OCI-LY7 (cell line): ENCODE results near the gene ST3GAL3. TPM values are rescaled to one million over a fixed set of nuclear protein-coding genes. Genes with fewer than 3 reads are reported as not detected.

Experiments
- BruUV-seq: library from RNA; stranded (reverse); fragments of 400-500 nt; replicated peaks from 2 replicates; lab custom pipeline; 2021; lab: Mats Ljungman, UMichigan
- CTCF ChIA-PET: fragments of 300-600 bp; sonication (Branson Sonifier 250); formaldehyde crosslinking; loops from one replicate; lab custom pipeline; 2022; ENCODE audit warnings: antibody characterized with exemption; ENCODE audit not compliant: unreplicated experiment; lab: Charles Lee
- POLR2A ChIA-PET: fragments of 300-600 bp; sonication (Branson Sonifier 250); formaldehyde crosslinking; loops from one replicate; lab custom pipeline; 2022; ENCODE audit warnings: antibody characterized with exemption; lab: Charles Lee
- DNase-seq: peaks from one replicate; pipeline ENCODE4 v3.0.0-alpha.2; 2015; ENCODE audit warnings: low spot score
- H2AFZ ChIP-seq: fragments of 200-600 bp; sonication (generic), shearing (Covaris generic); 2 replicates; pipeline ENCODE4 v1.6.1; 2014; ENCODE audit warnings: mild to moderate bottlenecking, antibody characterized with exemption, low read length, moderate library complexity
- H3K27ac ChIP-seq: fragments of 200-600 bp; sonication (generic); 2 replicates; pipeline ENCODE4 v1.5.1; 2014; ENCODE audit warnings: mixed run types, low read depth, mild to moderate bottlenecking, moderate library complexity, low read length, inconsistent platforms; ENCODE audit not compliant: poor library complexity, severe bottlenecking
- H3K36me3 ChIP-seq: fragments of 200-600 bp; sonication (generic); 2 replicates; pipeline ENCODE4 v1.6.1; 2014; ENCODE audit warnings: mild to moderate bottlenecking, antibody characterized with exemption, low read length, moderate library complexity, mixed read lengths; ENCODE audit not compliant: insufficient read depth
- H3K4me1 ChIP-seq: fragments of 200-600 bp; sonication (generic); 2 replicates; pipeline ENCODE4 v1.5.1; 2014; ENCODE audit warnings: mild to moderate bottlenecking, low read length; ENCODE audit not compliant: insufficient read depth, poor library complexity, severe bottlenecking
- H3K4me2 ChIP-seq: fragments of 200-600 bp; sonication (generic); 2 replicates; pipeline ENCODE4 v1.6.1; 2014; ENCODE audit warnings: mild to moderate bottlenecking, low read length
- H3K4me3 ChIP-seq: fragments of 200-600 bp; sonication (generic); 2 replicates; pipeline ENCODE4 v1.5.1; 2014; ENCODE audit warnings: mild to moderate bottlenecking, low read depth, low read length; ENCODE audit not compliant: poor library complexity, severe bottlenecking
- H3K79me2 ChIP-seq: fragments of 200-600 bp; sonication (generic); 2 replicates; pipeline ENCODE4 v1.6.1; 2016; ENCODE audit warnings: low read depth, mild to moderate bottlenecking, low read length, moderate library complexity, mixed read lengths; ENCODE audit not compliant: insufficient read depth
- H3K9me2 ChIP-seq: fragments of 200-600 bp; sonication (generic); 2 replicates; pipeline ENCODE4 v1.6.1; 2016; ENCODE audit warnings: mild to moderate bottlenecking, low read length, mixed read lengths; ENCODE audit not compliant: insufficient read depth
- H3K9me3 ChIP-seq: fragments of 200-600 bp; sonication (generic); 2 replicates; pipeline ENCODE4 v1.6.1; 2014; ENCODE audit warnings: mild to moderate bottlenecking, mixed run types, low read length, mixed read lengths
- H4K20me1 ChIP-seq: fragments of 200-600 bp; sonication (generic); 2 replicates; pipeline ENCODE4 v1.6.1; 2014; ENCODE audit warnings: mild to moderate bottlenecking, antibody characterized with exemption, low read length, moderate library complexity, mixed read lengths; ENCODE audit not compliant: insufficient read depth
- EZH2phosphoT487 ChIP-seq: fragments of 200-600 bp; sonication (generic); IDR thresholded peaks from 2 replicates; pipeline ENCODE4 v1.6.1; 2018; ENCODE audit warnings: low read depth, borderline replicate concordance, mild to moderate bottlenecking, mixed run types, antibody characterized with exemption, low read length, moderate library complexity, mixed read lengths
- intact Hi-C: fragments of 100-400 bp; cut with micrococcal nuclease; formaldehyde crosslinking; loops from one replicate; pipeline ENCODE4 v1.10.0; 2022; ENCODE audit not compliant: unreplicated experiment
- total RNA-seq, 2 experiments: library from RNA; depleted of rRNA in 1 of 2; stranded (reverse); fragments of >200 nt in 1 of 2; shearing (Covaris generic) in 1 of 2; gene quantifications; 2 replicates each; pipeline ENCODE4 v1.2.3, GENCODE V29; 2014 to 2022
- TF ChIP-seq, protein P1 (sequence below): fragments of 200-600 bp; sonication (generic); conservative IDR thresholded peaks from 2 replicates; pipeline ENCODE4 v1.5.1; 2014; ENCODE audit warnings: mild to moderate bottlenecking, antibody characterized with exemption, low read length, moderate library complexity, mixed read lengths

The ST3GAL3 gene
- total RNA-seq, 2 experiments from 2014 or later, result 24.0 to 45.0 TPM

DNA sequence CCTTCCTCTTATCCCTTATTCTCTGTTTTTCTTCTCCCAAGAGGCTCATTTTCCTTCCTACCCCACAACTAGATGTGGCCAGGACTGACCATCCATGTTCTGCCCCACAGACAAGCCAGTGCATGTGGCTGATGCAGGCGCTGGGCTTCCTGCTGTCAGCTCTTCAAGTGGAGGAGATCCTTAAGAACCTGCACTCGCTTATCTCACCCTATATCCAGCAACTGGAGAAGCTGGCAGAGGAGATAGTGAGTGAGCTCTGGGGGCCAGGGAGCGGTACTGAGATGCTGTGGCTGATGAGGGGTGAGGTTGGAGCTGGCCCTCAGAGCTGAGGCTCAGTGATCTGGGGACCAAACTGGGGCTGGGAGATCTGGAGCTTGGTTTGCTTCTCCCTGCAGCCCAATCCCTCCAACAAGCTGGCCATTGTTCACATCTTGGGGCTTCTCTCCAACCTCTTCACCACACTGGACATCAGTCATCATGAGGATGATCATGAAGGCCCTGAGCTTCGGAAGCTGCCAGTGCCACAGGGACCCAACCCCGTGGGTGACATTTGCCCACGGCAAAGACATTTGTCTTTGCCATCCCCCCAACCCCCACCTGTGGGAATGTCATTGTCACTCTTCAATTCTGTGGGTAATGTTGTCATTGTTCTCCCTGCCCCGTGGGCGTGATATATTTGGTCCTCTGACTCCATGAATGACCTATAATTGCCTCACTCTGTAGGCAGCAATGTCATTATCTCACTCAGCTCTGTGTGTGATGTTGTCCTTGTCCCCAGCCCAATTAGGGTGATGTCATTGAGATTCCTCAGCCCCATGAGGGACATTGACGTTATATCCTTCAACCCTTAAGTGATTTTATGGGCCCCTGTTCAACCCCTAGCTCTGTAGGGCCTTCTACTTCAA lies 251.3 kb downstream of the ST3GAL3 start:
- Histone ChIP-seq H3K9me3 (no peaks in the 10 kb centered on the region), H3K79me2 (no peaks in the 10 kb centered on the region), H3K36me3 (peaks cover 29% of the 10 kb centered on the region; the same call in 1 of the 2 replicates), H4K20me1 (peaks cover 4% of the 10 kb centered on the region), H3K4me2 (no peak overlapping the region), H3K4me3 (no peak overlapping the region), H3K9me2 (no peaks in the 10 kb centered on the region), H2AFZ (no peak overlapping the region), H3K27ac (no peak overlapping the region), H3K4me1 (no peaks in the 10 kb centered on the region)
- intact Hi-C loops, result no loop called here
- no peak for DNase-seq
- BruUV-seq, result no TSS peak
- CTCF ChIA-PET, result interaction anchor here (0.6 to 1.2 kb wide), 2 partner anchors 23 to 62 kb away, joined by 3 read pairs; no protein-coding TSS in a partner anchor
- TF ChIP-seq, protein P1, sequence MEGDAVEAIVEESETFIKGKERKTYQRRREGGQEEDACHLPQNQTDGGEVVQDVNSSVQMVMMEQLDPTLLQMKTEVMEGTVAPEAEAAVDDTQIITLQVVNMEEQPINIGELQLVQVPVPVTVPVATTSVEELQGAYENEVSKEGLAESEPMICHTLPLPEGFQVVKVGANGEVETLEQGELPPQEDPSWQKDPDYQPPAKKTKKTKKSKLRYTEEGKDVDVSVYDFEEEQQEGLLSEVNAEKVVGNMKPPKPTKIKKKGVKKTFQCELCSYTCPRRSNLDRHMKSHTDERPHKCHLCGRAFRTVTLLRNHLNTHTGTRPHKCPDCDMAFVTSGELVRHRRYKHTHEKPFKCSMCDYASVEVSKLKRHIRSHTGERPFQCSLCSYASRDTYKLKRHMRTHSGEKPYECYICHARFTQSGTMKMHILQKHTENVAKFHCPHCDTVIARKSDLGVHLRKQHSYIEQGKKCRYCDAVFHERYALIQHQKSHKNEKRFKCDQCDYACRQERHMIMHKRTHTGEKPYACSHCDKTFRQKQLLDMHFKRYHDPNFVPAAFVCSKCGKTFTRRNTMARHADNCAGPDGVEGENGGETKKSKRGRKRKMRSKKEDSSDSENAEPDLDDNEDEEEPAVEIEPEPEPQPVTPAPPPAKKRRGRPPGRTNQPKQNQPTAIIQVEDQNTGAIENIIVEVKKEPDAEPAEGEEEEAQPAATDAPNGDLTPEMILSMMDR, result no peak
- POLR2A ChIA-PET, result interaction anchor here (1.1 kb wide), 1 partner anchor 11 kb away, joined by 3 read pairs; no protein-coding TSS in a partner anchor

DNA sequence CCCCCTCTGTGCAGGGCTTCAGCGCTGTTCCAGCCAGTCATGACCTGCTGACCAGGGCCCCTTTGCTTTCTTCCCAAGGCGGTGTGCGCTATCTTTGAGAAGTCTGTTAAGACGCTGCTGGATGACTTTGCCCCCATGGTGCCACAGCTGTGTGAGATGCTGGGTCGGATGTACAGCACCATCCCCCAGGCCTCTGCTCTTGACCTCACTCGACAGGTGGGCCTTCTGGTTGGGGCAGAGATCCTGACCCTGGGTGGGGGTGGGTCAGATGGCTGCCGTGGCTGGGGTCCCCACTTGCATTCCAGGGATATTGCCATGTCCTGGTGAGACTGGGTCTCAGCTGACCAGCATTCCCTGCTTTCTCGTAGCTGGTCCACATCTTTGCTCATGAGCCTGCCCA lies 253.5 kb downstream of the ST3GAL3 start:
- POLR2A ChIA-PET, result no interaction called here
- CTCF ChIA-PET, result no interaction called here

More for the DNA sequence above, 253.5 kb downstream of the ST3GAL3 start:
- no peaks in the 10 kb centered on the region for H3K9me3 ChIP-seq
- no peak for DNase-seq
- H3K36me3 ChIP-seq, result peaks cover 29% of the 10 kb centered on the region; the same call in 1 of the 2 replicates
- TF ChIP-seq, protein P1, result no peak
- TF ChIP-seq EZH2phosphoT487, result no peak
- H4K20me1 ChIP-seq, result no peaks in the 10 kb centered on the region; the same call in 1 of the 2 replicates
- H3K27ac ChIP-seq, result no peak overlapping the region
- H3K4me2 ChIP-seq, result no peak overlapping the region
- H2AFZ ChIP-seq, result no peak overlapping the region
- H3K79me2 ChIP-seq, result no peaks in the 10 kb centered on the region
- H3K4me1 ChIP-seq, result no peaks in the 10 kb centered on the region
- no peak overlapping the region for H3K4me3 ChIP-seq
- intact Hi-C loops, result no loop called here
- no peaks in the 10 kb centered on the region for H3K9me2 ChIP-seq
- BruUV-seq, result no TSS peak
